GM12873 (cell line): ENCODE results near the gene KCNQ5.
A peak's percentile ranks its signal among the peaks of the same experiment; 100 is the strongest.

Experiments used
- TF ChIP-seq, protein P1 (sequence below): IDR thresholded peaks from 2 replicates; pipeline ENCODE4 v1.5.1; 2012; ENCODE audit warnings: low read depth, mild to moderate bottlenecking, moderate library complexity, low read length, control low read depth; ENCODE audit not compliant: insufficient read depth; ENCODE audit errors: missing control alignments

The KCNQ5 gene

GRCh38 chr6:73169111-73169510 lies 547.2 kb downstream of the KCNQ5 start:
- TF ChIP-seq, protein P1, sequence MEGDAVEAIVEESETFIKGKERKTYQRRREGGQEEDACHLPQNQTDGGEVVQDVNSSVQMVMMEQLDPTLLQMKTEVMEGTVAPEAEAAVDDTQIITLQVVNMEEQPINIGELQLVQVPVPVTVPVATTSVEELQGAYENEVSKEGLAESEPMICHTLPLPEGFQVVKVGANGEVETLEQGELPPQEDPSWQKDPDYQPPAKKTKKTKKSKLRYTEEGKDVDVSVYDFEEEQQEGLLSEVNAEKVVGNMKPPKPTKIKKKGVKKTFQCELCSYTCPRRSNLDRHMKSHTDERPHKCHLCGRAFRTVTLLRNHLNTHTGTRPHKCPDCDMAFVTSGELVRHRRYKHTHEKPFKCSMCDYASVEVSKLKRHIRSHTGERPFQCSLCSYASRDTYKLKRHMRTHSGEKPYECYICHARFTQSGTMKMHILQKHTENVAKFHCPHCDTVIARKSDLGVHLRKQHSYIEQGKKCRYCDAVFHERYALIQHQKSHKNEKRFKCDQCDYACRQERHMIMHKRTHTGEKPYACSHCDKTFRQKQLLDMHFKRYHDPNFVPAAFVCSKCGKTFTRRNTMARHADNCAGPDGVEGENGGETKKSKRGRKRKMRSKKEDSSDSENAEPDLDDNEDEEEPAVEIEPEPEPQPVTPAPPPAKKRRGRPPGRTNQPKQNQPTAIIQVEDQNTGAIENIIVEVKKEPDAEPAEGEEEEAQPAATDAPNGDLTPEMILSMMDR, result no peak

DNA sequence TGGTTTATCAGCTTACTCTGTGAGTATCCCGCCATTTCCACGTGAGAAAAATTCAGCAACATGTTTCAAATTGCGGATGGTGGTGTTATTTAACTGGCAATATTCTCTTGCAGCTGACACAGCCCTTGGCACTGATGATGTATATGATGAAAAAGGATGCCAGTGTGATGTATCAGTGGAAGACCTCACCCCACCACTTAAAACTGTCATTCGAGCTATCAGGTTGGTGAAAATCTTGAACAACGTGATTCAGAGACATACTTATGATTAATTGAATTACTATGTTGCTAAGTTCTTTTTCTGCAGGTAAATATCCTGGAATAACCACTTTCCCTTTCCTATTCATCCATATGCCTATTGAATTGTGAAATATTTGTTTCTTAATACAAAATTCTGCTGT lies 547.8 kb downstream of the KCNQ5 start:
- TF ChIP-seq, protein P1, result no peak

DNA sequence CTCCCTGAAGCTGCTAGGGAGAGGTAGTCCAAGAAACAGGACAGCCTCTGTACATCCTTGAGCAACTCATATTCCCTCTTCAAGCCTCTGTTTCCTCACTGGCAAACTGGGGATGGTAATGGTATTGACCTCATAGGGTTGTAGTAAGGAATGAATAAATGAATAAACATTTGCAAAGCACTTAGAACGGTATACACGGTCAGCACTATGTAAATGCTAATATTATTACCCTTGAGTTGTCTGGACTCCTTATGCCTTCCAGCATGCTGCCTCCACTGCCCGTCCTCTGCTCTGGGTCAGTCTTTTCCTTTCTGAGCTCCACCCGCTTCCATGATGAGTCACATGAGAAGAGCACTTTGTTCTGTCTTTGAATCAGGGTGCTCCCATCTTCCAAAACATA lies 552.8 kb downstream of the KCNQ5 start:
- TF ChIP-seq, protein P1, result no peak

DNA sequence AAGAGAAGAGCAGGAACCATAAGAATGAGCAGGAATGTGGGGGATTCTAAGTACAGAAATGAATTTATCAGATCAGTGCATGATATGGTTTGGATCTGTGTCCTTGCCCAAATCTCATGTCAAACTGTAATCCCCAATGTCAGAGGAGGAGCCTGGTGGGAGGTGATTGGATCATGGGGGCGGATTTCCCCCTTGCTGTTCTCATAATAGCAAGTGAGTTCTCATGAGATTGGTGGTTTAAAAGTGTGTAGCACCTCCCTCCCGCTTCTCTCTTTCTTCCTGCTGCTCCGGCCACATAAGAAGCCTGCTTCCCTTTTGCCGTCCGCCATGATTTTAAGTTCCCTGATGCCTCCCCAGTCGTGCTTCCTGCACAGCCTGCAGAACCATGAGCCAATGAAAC lies 554.2 kb downstream of the KCNQ5 start:
- TF ChIP-seq, protein P1, result no peak

- TF ChIP-seq, protein P1, result no peak
These were observed 555.5 kb downstream of the KCNQ5 start for GRCh38 chr6:73177221-73177944.

- TF ChIP-seq, protein P1, result no peak
These were observed 558.3 kb downstream of the KCNQ5 start for GRCh38 chr6:73180076-73180738.

DNA sequence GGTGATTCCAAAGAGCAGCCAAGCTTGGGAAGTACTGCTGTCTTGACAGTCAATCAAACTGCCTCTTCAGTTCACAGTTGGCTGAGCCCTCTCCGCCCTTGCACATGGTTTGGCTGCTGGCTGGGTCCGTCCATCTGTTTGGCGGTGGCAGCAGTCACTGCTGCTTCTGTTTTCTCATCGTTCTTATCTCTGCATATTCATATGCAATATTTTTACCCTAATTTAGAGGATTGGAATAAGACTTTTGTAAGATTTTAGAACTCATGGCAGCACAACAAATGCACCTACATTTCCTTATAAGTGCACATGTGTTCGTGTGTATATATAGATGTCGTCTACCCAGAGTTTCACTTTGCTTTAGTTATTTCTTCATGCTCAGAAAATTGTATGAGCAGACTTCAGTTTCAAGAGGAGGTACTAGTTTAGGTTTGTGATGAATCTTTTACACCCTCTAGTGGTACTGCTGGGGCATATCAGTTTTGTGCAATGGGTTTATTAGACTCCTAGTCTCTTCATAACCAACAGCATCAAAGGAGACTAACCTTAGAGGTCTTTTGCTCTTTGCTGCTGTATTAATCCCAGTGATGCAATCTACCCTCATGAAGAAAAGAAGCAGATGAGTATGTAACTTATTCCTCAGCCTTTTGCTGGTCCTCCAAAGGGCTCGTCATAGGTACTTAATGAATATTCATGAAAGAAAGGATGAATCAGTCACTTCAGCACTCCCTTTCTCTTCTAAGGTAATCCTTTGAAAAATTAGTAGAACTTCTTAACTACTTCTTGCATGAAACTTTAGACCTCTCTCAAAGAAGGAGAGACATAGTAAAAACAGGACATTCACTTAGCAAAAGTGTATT lies 559.1 kb downstream of the KCNQ5 start:
- TF ChIP-seq, protein P1, result peak; percentile 88
